ENCODE results near the gene C3orf52. TPM values are rescaled to one million over a fixed set of nuclear protein-coding genes. Genes with fewer than 3 reads are reported as not detected.

The C3orf52 gene
- total and polyA plus RNA-seq, 2 donors from 2014 or later = 3.8 to 5.2 TPM

GRCh38 chr3:112083239-112083638, 3.0 kb upstream of the C3orf52 start:
- intact Hi-C loops (cut with DNase I) = no loop called here
- Histone ChIP-seq H3K27me3 (ENCODE audit: control insufficient read depth, insufficient read depth, low read length) (no peaks in the 10 kb centered on the region), H3K9ac (ENCODE audit: low read length in 3 of 3) (no peak overlapping the region), H3K9me3 (ENCODE audit: control insufficient read depth in 2 of 3, insufficient read depth in 1 of 3, low read length in 3 of 3) (no peaks in the 10 kb centered on the region), H3K36me3 (ENCODE audit: control insufficient read depth in 2 of 3, insufficient read depth in 3 of 3, low read length in 3 of 3) (no peaks in the 10 kb centered on the region), H3K27ac (ENCODE audit: low read depth in 2 of 2, low read length in 2 of 2) (no peak overlapping the region), H3K4me3 (ENCODE audit: low read length in 3 of 3) (no peak overlapping the region), H3K4me1 (ENCODE audit: control insufficient read depth in 2 of 3, insufficient read depth in 2 of 3, low read depth in 1 of 3, low read length in 3 of 3) (peaks cover 0 to 13% (median 4%) of the 10 kb centered on the region in 3 donors)
- DNase-seq (no peak), FAIRE-seq (no peak)
- TF ChIP-seq CTCF (IDR thresholded peaks at IDR 0.05; ENCODE audit: borderline replicate concordance, extremely low read depth, insufficient read depth) = no peak

- Histone ChIP-seq H3K27ac (ENCODE audit: low read depth in 2 of 2, low read length in 2 of 2) (peak overlapping the region in 1 of 2 donors; percentile 67), H3K4me3 (ENCODE audit: low read length in 3 of 3) (peak overlapping the region in 1 of 3 donors; percentile 61), H3K9me3 (ENCODE audit: control insufficient read depth in 2 of 3, insufficient read depth in 1 of 3, low read length in 3 of 3) (no peaks in the 10 kb centered on the region), H3K27me3 (ENCODE audit: control insufficient read depth, insufficient read depth, low read length) (no peaks in the 10 kb centered on the region), H3K4me1 (ENCODE audit: control insufficient read depth in 2 of 3, insufficient read depth in 2 of 3, low read depth in 1 of 3, low read length in 3 of 3) (peaks cover 0 to 13% (median 4%) of the 10 kb centered on the region in 3 donors), H3K36me3 (ENCODE audit: control insufficient read depth in 2 of 3, insufficient read depth in 3 of 3, low read length in 3 of 3) (no peaks in the 10 kb centered on the region), H3K9ac (ENCODE audit: low read length in 3 of 3) (no peak overlapping the region)
- intact Hi-C loops (cut with DNase I) = no loop called here
- FAIRE-seq (no peak), DNase-seq (peak in 2 of 5 donors; percentile 30 to 41)
- TF ChIP-seq CTCF (IDR thresholded peaks at IDR 0.05; ENCODE audit: borderline replicate concordance, extremely low read depth, insufficient read depth) = no peak
Measured at GRCh38 chr3:112084980-112085705, 1.0 kb upstream of the C3orf52 start.

GRCh38 chr3:112085735-112086075, 484 bp upstream of the C3orf52 start:
- DNase-seq (peak in 1 of 5 donors; percentile 23), FAIRE-seq (no peak)
- Histone ChIP-seq H3K36me3 (ENCODE audit: control insufficient read depth in 2 of 3, insufficient read depth in 3 of 3, low read length in 3 of 3) (no peaks in the 10 kb centered on the region), H3K27ac (ENCODE audit: low read depth in 2 of 2, low read length in 2 of 2) (peak overlapping the region; percentile 13 to 67), H3K4me1 (ENCODE audit: control insufficient read depth in 2 of 3, insufficient read depth in 2 of 3, low read depth in 1 of 3, low read length in 3 of 3) (peaks cover 0 to 13% (median 6%) of the 10 kb centered on the region in 3 donors), H3K4me3 (ENCODE audit: low read length in 3 of 3) (peak overlapping the region; percentile 35 to 61 (median 58)), H3K27me3 (ENCODE audit: control insufficient read depth, insufficient read depth, low read length) (no peaks in the 10 kb centered on the region), H3K9me3 (ENCODE audit: control insufficient read depth in 2 of 3, insufficient read depth in 1 of 3, low read length in 3 of 3) (no peaks in the 10 kb centered on the region), H3K9ac (ENCODE audit: low read length in 3 of 3) (no peak overlapping the region)
- intact Hi-C loops (cut with DNase I) = no loop called here
- no peak for TF ChIP-seq CTCF (IDR thresholded peaks at IDR 0.05; ENCODE audit: borderline replicate concordance, extremely low read depth, insufficient read depth)

Data from kidney (tissue), 14 donors.